Stimulated activated CD4-positive, alpha-beta T cell treated with anti-CD3 and anti-CD28 coated beads, TNF-alpha, amount 100 ng/mL, for 1 hour (primary cell): ENCODE data around the gene SDCCAG8.

ENCODE experiments used
- DNase-seq, 3 donors: peaks; one replicate each; pipeline ENCODE4 v3.0.0-alpha.2; 2020; ENCODE audit warnings: low read depth in 3 of 3, low spot score in 1 of 3

SDCCAG8 gene

DNA sequence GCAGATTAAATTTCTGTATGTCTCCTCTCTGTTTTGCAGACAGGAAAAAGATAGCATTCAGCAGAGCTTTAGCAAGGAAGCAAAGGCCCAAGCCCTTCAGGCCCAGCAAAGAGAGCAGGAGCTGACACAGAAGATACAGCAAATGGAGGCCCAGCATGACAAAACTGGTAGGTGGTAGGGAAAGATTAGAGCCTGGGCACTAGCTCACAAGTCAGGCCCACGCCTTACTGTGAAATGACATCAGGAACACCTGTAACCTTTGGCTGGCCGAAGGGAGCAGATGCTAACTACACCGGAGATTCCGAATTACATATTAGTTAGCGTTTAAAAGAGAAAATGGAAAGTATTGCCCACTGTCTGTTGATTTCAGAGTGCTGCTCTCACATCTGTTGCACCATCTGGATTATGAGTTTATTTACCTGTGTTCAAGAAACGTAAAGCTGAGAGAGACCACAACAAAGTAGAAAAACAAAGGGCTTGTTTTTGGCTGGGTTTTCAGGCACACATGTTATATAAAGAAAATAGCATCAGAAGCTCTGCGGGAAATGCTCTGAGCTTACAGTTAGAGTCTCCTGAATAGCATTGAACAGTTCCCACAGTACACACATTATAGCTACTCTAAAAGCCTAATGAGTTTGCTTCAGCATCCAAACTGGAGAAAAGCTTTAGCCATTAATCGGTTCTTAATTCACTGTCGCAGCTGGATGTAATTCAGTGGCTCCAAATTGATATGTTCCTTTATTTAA, 160.0 kb downstream of the SDCCAG8 start:
- DNase-seq = no peak

DNA sequence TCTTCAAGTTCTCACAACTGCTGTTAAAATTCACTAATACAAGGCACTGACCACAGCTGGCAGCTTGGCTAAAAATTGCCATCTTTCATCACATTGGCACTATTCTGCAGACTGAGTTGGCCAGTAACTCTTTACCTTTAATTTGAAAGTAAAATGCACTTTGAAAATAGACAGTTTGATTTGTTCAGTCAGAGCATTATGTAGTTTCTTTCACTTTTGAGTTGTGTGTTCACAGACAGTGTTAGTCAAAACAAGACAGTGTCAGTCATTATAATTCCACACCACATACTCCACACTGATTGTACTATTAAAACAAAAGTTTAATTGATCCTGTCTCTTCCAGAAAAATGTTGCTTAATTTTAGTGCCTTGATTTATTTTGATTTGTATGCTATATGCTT, 160.7 kb downstream of the SDCCAG8 start:
- no peak for DNase-seq

DNA sequence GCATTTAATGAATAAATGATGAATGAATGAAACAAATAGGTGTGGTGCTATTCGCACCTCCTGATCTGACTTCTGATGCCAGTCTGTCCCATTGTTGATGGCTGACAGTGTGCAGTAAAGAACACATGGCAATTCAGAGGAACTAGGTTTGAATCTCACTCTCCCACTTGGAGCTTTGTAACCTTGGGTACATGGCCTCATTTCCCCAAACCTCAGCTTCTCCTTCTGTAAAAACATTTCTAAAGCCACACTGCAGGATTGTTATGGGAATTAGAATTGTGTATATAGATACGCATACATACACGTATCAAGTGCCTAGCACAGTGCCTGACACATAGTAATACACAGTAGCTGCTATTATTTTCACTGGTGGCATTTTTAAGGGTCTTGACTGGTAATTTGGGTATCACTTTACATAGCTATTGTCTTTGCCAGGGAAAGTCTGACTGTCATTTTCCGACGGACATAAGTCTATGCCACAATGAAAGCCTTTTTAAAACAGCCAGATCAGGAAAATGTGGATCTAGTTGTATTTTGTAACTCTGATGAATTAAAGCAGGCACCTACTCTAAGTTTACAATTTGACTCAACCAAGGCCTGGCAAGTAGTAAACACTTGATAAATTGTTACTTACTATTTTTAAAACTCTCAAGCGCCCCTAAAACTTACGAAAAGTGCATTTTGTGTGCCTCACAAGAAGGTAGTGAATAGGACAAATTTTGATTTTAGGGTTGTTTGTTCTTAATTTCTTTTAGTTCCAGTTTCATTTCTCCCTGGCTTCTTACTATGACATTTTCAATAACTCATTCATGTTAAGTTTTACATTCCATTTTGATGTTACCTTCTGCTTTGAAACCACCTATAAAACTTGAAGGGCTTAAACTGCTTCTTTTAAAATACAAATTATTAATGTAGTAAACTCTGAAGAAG, 164.4 kb downstream of the SDCCAG8 start:
- no peak for DNase-seq

- no peak for DNase-seq
These were observed 165.3 kb downstream of the SDCCAG8 start for GRCh38 chr1:243420946-243421685.

DNA sequence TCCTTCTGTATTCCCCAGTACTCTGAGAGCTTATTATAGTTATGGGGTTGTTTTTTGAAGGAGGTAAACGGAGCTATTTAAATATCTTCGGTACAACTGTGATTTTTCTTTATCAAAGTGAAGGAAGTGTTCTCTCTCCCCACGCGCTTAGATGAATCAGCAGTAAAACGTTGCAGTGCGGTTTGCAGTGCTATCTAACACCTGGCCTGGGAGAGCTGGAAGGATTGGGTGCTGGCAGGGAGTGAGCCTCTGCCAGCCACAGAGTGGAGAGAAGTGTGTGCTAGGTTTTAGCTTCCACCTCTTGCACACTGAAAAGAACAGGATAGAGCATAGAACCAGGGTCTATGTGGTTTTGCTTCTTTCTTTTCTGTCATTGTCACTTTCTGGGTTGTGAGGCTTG, 165.9 kb downstream of the SDCCAG8 start:
- DNase-seq = peak in 1 of 3 donors; percentile 5

- no peak for DNase-seq
These were observed 166.5 kb downstream of the SDCCAG8 start for GRCh38 chr1:243422362-243422761.

- DNase-seq = no peak
These were observed 172.2 kb downstream of the SDCCAG8 start for GRCh38 chr1:243428084-243428483.

- DNase-seq = no peak
These were observed 172.9 kb downstream of the SDCCAG8 start for GRCh38 chr1:243428617-243429342.

DNA sequence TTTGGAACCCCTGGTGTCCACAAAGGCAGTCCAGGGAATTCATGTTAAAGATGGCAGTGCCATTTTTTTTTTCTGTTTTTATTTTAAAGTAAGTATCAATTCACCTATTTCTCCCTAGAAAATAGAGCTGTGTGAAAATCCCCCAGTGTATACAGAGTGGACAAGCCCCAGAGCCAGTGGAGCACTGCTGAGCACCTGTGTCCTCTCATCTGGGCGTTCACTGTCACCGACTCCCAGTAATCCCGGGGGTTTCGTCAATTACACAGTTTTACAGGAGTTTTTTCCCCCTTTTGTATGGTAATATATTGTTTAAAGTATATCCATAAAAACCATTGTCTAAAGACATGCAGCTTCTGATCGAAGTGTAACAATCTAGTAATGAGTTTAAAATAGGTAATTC, 175.8 kb downstream of the SDCCAG8 start:
- no peak for DNase-seq

- DNase-seq = no peak
These were observed 176.3 kb downstream of the SDCCAG8 start for GRCh38 chr1:243432136-243432535.

- no peak for DNase-seq
These were observed 178.0 kb downstream of the SDCCAG8 start for GRCh38 chr1:243433737-243434370.

DNA sequence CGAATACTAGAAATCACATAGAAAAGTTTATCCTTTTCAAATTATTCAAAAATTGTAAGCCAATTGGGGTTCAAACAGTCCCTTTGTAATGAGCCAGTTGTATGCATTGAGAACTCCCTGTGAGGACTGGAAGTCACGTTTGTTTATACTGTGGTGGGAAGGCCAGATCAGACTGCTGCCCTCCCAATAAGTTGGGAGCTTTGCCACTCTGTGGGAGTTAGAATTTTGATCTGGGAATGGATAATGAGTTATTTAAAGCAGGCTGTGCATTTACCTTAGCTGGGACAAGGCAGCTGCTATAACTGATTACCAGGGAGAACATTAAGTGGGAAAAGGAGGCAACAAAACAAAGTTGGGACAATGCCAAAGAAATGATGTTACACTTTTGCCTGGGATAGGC, 178.8 kb downstream of the SDCCAG8 start:
- no peak for DNase-seq

DNA sequence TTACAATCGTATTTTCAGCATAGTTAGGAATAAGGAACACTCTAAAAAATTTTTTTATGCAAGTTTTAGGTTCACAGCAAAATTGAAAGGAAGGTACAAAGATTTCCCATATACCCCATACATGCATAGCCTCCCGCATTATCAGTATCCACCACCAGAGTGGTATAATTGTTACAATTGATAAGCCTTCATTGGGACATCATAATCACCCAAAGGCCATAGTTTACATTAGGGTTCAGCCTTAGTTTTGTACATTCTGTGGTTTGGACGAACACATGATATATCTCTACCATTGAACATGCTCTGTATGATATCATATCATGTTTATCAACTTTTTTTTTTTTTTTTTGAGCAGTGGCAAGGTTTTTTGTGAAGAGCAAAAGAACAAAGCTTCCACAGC, 180.0 kb downstream of the SDCCAG8 start:
- no peak for DNase-seq

DNA sequence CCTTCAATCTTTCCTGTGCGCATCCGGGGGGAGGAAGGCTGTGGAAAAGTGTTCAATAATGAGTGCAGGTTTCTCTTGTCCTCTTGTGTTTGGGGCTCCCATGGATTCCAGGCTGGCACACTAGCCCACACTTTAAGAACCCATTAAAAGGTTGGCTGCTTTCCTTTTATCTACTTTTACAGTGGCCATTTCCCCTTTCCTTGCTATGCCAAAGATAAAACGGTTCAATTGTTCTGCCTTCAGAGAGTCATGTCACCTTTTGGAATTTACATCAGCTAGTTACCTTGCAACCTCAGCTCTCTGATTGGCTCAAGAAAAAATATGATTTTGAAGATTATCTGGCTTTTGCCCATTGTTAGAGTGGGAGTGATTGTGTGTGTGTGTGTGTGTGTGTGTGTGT, 182.3 kb downstream of the SDCCAG8 start:
- DNase-seq = no peak

DNA sequence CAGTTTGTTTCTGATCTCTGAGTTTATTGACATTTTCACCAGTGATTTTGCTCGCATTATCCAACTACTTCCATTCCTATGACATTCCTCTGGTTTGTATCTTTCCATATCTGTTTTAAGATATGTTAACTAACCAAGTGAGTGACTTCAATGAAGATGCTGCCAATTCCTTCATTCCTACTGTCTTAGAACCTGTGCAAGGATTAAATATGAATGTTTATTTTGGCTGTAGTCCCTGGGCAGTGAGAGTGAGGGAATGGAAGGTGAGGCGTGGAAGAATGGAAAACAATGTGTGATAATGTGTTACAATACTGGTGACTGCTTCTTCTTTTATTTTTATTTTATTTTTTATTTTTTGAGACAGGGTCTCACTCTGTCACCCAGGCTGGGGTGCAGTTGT, 183.0 kb downstream of the SDCCAG8 start:
- no peak for DNase-seq

DNA sequence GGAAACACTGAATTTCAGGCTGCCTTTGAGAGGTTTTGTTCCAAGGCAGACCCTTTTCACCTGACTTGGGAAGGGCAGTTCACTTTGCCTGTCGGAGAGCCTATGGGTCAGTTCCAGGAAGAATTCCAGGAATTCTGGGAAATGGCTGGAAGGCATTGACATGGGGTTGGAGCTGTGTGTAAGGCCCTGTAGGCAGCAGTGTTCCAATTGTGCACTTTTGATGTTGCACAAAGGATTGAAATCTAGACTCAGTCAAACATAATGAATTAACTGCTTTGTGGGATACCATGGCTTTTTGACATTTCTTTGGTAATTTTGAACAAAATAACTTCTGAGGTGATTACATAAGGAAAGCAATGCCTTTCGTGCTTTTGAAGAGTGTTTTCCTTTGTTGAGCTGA, 184.6 kb downstream of the SDCCAG8 start:
- no peak for DNase-seq

DNA sequence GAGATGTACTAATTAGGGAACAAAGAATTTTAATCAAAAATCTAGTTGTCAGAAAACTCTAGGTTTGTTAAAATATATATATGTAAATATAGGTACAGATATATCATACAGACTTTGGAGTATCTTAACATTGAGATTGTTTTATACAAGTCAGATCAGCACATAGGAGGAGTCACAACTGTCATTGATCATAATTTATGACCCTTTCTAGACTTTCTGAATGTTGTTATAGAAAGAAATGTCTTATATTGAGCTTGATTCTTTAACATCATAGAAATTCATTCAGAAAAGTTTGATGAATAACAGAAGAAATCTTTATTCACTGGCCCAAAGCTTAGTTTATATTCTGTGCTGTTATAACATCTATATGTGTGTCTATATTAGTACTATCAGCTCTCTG, 185.8 kb downstream of the SDCCAG8 start:
- no peak for DNase-seq

DNA sequence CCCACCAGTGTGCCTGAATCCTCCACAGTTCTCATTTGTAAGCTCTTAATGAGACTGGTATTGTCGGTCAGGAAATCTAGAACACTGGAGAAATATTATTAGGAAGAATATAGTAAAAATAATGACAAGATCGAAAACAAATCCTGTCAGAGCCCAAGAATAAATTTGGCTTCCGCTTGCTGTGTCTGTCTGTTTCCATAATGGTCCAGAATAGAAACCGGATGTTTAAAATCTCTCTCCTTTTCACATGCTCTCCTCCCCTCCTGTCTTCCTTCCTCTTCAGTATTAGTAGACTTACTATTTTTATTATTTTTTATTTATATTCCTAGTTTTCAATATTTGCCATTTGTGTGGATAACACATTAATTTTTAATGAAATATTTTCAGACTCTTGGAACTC, 187.7 kb downstream of the SDCCAG8 start:
- DNase-seq = no peak

DNA sequence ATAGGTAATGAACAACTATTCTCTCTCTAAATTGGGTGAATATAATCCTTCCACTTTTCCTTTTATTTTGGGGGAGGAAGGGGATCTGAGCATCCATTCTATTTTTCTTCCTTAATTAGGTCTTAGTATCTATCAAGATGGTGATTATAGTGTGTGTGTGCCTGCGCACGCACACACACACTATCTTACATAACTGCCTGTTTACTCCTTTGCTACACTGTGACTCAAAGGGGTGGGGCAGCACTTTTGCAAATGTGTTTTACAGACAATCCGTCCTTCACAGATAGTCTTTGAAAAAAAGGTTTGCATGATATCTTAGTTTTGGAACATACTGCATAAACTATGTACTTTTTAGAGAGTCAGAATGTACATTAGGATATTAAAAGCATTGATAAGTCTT, 191.5 kb downstream of the SDCCAG8 start:
- no peak for DNase-seq

DNA sequence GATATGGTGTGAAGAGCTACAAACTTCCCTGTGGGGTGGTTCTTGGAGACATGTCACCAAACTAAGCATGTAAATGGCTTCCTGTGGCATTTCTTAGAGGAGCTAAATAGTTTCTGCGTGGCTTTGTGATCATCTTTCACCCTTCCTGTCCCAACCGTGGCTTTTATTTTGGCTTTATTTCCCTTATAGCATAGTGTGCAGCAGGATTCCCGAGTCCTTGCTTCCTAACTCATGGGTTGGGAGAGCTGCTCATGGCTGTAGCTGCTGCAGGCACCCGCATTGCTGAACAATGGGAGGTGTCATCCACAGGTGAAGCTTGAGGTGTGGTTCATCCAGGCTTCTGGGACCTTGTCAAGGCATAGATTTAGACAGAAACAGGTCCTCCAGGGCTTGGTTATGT, 192.0 kb downstream of the SDCCAG8 start:
- DNase-seq = no peak

- no peak for DNase-seq
These were observed 193.5 kb downstream of the SDCCAG8 start for GRCh38 chr1:243449373-243449772.
